ENCODE measurements around the gene EPYC. TPM values are rescaled to one million over a fixed set of nuclear protein-coding genes. Genes with fewer than 3 reads are reported as not detected.

The EPYC gene
- total and polyA plus RNA-seq, 2 of the 13 experiments (the other 11 are each of a cell fraction or from before 2014, with no cell fraction given) = not detected

GRCh38 chr12:91009319-91009950, 4.7 kb upstream of the EPYC start:
- ChIA-PET CTCF (ENCODE audit: low intra/inter-chr PET ratio, low total read pairs) (no interaction called here), POLR2A (no interaction called here)
- H3K9me3 ChIP-seq (ENCODE audit: low read length) = no peaks in the 10 kb centered on the region
- no peak overlapping the region for H3K4me3 ChIP-seq (replicated peaks in 1 of 3; ENCODE audit: insufficient read depth in 1 of 3, low read depth in 2 of 3, low read length in 3 of 3)
- intact Hi-C loops (cut with micrococcal nuclease; ENCODE audit: unreplicated experiment) = no loop called here
- H3K27ac ChIP-seq (ENCODE audit: extremely low read length, insufficient read depth, low read length) = no peak overlapping the region
- H4K20me1 ChIP-seq (ENCODE audit: insufficient read depth, low read length) = no peaks in the 10 kb centered on the region
- H3K27me3 ChIP-seq (ENCODE audit: control insufficient read depth in 1 of 2, insufficient read depth in 2 of 2, low read length in 2 of 2) = no peaks in the 10 kb centered on the region
- no TSS peak for BruUV-seq (replicated peaks)
- TF ChIP-seq ATF1 (CRISPR knock-in tag; IDR thresholded peaks at IDR 0.05) (no peak), RELA (CRISPR knock-in tag; IDR thresholded peaks at IDR 0.05) (no peak), STAT5B (CRISPR knock-in tag; IDR thresholded peaks at IDR 0.05) (no peak), SATB2 (CRISPR knock-in tag; IDR thresholded peaks at IDR 0.05) (no peak), ZNF782 (CRISPR knock-in tag; IDR thresholded peaks at IDR 0.05; ENCODE audit: borderline replicate concordance) (no peak), HNRNPLL (IDR thresholded peaks at IDR 0.05; ENCODE audit: low read depth, low read length, poor library complexity, severe bottlenecking) (no peak), ZNF564 (CRISPR knock-in tag; IDR thresholded peaks at IDR 0.05) (no peak), ZNF546 (CRISPR knock-in tag; conservative IDR thresholded peaks at IDR 0.05) (no peak), ZSCAN22 (CRISPR knock-in tag; IDR thresholded peaks at IDR 0.05) (no peak), HOXA3 (CRISPR knock-in tag; IDR thresholded peaks at IDR 0.05) (no peak), ZFP36L1 (CRISPR knock-in tag; IDR thresholded peaks at IDR 0.05) (no peak), E2F5 (CRISPR knock-in tag; conservative IDR thresholded peaks at IDR 0.05) (no peak), PHF8 (CRISPR knock-in tag; IDR thresholded peaks at IDR 0.05) (no peak)
- FAIRE-seq = no peak
- H2AFZ ChIP-seq (ENCODE audit: low read length) = no peak overlapping the region
- WGBS (ENCODE audit: low lambda C conversion rate) = 0% methylated on average over 1 of the region's 1 CpG
- H3K36me3 ChIP-seq (replicated peaks in 1 of 2; ENCODE audit: control insufficient read depth in 1 of 2, insufficient read depth in 2 of 2, low read length in 2 of 2) = no peaks in the 10 kb centered on the region
- in situ Hi-C loops (cut with HindIII; ENCODE audit: extremely low pct_ligation_motif_present, low pct_unique_long_range_greater_than_20kb) = no loop called here
- H3K4me2 ChIP-seq (ENCODE audit: low read depth, low read length) = no peak overlapping the region
- DNase-seq (ENCODE audit: low spot score) = no peak
- no peak for ATAC-seq
- H3K79me2 ChIP-seq (ENCODE audit: insufficient read depth, low read length) = no peaks in the 10 kb centered on the region
- no peak overlapping the region for H3K9ac ChIP-seq (ENCODE audit: insufficient read depth, low read depth, low read length)
- H3K4me1 ChIP-seq (ENCODE audit: insufficient read depth, low read length) = no peaks in the 10 kb centered on the region
